HG03280 (cell line): ENCODE data around the gene RETSAT.
"Not testable (repeated sequence)": the region's sequence is repeated elsewhere in the genome, so short reads cannot be mapped to it uniquely, and the experiment has no call there.

Experiments used
- ATAC-seq: cut with Tn5 transposase; IDR thresholded peaks from one replicate; pipeline ENCODE4 v1.9.1; 2021; ENCODE audit warnings: mild to moderate bottlenecking, moderate library complexity; ENCODE audit not compliant: unreplicated experiment

The RETSAT gene

DNA sequence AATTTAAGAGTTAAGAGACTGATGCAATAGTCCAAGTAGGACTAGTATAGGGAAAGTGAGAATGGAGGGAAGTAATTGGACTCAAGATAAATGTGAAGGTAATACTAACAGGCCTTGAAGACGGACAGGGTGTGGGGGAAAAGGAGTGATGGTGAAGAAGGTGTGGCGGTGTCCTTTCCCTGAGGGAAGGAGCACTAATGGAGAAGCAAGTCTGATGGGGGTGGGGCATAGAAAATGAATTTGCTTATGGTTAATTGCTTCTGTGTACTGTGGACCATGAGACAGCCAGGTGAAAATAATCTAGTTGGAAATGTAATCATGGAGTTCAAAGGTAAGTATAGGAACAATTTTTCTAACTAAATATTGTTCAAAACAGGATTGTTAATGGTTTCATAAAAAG is 19.4 kb downstream of the RETSAT start:
- ATAC-seq = no peak

DNA sequence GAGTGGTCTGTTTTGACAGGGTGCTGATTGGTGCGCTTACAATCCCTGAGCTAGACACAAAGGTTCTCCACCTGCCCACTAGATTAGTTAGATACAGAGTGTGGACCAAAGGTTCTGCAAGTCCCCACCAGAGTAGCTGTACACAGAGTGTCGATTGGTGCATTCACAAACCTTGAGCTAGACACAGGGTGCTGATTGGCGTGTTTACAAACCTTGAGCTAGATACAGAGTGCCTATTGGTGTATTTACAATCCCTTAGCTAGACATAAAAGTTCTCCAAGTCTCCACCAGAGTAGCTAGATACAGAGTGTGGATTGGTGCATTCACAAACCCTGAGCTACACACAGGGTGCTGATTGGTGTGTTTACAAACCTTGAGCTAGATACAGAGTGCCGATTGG is 20.5 kb downstream of the RETSAT start:
- not testable (repeated sequence) for ATAC-seq

DNA sequence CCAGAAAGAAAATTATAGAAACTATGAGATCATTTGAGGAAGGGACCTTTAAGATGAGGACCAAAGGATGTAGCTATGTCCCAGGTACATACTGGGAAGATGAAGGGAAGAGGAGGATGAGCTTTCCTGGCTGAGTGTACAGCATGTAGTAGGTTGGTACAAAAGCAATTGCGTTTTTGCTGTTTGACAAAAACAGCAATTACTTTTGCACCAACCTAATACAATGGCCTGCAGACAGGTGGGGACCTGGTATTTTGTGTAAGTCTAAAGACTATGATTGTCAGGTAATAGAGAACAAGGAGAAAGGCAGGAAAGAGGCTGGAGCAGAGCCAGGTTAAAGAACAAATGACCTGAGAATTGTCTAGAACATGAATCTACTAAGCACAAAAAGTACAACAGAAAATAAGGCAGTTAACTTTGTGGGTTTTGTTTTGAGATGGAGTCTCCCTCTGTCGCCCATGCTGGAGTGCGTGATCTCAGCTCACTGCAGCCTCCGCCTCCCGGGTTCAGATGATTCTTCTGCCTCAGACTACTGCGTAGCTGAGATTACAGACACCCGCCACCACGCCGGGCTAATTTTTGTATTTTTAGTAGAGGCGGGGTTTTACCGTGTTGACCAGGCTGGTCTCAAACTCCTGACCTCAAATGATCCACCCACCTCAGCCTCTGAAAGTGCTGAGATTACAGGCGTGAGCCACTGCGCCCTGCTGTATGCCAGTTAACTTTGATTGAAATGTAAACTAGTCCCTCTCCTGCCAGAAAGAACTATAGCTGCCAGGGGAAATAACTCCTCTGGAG is 23.3 kb downstream of the RETSAT start:
- ATAC-seq = no peak

DNA sequence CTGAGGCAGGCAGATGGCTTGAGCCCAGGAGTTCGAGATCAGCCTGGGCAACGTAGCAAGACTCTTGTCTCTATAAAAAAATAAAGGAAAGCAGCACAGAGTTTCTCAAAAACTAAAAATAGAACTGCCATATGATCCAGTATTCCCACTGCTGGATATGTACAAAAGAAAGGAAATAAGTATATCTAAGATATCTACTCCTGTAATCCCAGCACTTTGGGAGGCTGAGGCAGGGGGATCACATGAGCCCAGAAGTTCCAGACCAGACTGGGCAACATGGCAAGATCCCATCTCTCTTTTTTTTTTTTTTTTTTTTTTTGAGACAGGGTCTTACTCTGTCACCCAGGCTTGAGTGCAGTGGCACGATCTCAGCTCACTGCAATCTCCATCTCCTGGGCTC is 24.6 kb downstream of the RETSAT start:
- not testable (repeated sequence) for ATAC-seq

DNA sequence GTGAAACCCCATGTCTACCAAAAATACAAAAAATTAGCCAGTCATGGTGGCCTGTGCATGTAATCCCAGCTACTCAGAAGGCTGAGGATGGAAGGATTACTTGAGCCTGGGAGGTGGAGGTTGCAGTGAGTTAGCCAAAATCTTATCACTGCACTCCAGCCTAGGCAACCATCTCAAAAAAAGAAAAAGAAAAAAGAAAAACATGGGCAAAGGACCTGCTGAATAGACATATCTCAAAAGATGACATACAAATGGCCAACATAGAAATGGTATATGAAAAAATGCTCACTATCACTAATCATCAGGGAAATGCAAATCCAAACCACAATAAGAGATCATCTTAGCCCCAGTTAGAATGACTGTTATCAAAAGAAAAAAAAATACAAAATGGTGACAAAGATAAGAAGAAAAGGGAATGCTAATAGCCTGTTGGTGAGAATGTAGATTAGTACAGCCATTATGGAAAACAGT is 25.1 kb downstream of the RETSAT start:
- no peak for ATAC-seq

DNA sequence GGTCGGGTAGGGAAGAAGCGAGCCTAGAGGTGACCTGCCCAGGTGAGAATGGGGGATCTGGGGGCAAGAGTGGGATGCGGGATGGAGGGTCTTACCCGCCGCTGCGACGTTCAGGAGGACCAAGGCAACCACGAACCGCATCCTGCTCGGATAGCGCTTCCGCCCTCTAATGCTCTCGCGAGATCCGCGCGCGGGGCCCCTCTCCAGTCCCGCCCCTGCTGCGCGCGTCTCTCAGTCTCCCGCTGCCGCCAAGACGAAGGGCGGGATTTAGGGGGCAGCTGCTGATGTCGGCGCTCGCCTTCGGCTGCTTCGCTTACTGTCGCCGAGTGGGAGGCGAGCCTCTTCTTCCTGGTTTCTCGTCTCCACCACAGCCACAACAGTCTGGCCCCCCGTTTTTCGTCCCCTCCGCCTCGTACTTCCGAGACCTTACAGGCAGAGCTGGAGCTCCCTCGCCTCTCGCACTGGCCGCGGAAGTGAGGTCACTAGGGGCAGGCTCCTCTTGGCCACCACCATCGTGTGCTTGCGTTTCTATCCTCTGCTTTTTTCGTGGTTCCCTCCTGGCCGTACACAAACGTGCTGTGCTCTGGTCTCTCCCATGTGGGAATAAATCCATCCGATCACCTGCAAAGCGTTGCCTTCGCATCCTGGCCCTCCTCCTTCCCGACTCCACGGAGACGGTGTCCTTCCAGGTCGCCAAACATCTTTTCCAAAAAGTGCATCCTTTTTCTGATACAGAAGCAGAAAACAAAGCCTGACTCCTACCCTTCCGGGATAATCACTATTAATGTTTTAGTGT is 26.3 kb downstream of the RETSAT start, which contains the start of gene TGOLN2:
Gene TGOLN2 (minus strand): TSS at position 168 of the 796 bp plus-strand sequence. CDS start 27 bp downstream, at position 141.
- ATAC-seq = peak; percentile 82

DNA sequence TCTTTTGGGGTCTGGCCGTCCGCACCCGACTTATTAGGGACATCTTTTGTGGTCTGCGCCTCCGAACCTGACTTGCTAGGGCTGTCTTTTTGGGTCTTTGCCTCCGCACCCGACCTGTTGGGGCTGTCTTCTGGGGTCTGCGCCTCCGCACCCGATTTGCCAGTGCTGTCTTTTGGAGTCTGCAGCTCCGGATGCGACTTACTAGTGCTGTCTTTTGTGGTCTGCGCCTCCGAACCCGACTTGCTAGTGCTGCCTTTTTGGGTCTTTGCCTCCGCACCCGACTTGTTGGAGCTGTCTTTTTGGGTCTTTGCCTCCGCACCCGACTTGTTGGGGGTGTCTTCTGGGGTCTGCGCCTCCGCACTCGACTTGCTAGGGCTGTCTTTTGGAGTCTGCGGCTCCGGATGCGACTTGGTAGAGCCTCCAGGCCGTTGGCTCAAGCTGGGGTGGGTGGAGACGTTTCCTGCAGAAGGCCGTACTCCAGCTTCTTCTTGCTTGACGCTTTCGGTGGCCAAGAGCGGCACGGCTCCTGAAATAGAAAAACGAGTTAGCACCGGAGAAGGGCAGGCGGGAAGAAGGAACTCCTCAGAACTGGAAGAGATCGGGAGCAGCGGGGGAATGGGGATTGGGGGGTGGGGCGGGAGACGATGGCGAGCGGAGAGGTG is 27.0 kb downstream of the RETSAT start:
- peak; percentile 32 for ATAC-seq

DNA sequence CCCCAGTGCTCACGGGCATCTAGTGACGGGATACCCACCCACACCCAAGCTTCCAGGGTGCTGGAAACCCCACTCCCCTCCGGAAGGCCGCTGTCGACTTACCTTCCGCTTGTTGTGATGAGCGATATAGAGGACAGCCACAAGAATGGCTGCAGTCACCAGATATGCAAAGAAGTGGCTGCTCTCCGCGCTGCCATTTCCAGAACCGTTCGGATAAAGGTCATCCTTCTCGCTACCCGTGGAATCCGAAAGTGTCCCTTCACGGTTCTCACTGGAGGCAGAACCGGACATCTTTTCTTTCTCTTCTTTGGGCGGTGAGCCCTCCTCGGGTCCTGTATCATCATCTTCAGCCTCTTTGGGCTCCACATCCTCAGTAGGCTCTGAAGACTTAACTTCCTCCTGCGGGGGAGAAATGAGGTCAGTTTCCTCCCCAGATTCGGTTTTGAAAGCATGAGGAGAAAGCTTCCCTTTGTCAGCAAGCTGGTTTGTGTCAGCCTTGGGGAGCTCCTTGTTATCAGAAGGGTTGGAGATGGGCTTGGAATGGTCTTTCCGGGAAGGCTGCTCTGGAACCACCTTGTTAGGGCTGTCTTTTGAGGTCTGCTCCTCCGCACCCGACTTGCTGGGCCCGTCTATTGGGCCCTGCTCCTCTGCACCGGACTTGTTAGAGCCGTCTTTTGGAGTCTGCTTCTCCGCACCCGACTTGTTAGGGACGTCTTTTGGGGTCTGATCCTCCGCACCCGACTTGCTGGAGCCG is 27.7 kb downstream of the RETSAT start:
- peak; percentile 34 for ATAC-seq

DNA sequence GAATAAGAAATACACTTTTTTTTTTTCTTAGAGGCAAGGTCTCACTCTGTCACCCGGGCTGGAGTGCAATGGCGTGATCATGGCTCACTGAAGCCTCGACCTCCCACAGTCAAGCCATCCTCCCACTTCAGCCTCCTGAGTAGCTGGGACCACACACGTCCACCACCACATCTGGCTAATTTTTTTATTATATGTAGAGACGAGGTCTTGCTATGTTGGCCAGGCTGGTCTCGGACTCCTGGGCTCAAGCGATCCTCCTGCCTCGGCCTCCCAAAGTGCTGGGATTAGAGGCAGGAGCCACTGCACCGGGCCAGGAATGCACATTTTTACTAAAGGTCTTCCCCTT is 28.9 kb downstream of the RETSAT start:
- ATAC-seq = no peak

DNA sequence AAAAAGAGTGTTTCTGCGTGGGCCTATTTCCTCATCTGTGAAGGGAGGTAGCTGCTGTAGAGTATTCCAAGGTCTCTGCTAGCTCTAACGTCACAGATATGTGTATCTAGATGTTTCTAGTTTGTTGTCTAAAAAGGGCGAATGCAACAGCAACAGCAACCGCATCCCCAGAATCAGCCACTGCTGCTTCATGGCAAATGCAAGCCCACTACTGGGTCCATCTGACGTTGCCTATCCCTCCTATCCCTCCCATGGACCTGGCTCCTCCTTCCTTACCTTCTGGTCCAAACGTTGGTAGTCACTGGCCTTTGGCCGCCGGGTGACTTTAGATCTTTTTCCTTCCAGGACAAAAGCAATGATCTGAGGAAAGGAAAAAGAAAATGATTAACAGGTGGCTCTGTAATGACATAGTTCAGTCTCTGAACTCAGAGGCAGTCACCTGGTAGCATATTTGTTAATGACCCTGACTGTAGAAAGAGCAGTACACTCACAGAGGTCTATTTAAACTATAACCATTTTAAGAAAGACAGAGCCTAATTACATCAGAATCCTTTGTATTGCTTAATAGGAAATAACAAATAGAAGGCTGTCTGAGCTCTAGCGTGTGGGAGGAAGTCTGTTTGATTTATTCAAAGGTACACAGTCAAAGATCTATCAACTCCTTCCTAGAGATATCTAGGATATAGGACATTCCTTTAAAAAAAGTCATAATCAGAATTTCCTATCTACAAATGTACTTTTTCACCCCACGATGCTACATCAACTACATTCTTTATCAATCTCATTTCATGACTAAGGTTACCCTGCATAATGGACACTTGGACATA is 29.5 kb downstream of the RETSAT start:
- no peak for ATAC-seq

DNA sequence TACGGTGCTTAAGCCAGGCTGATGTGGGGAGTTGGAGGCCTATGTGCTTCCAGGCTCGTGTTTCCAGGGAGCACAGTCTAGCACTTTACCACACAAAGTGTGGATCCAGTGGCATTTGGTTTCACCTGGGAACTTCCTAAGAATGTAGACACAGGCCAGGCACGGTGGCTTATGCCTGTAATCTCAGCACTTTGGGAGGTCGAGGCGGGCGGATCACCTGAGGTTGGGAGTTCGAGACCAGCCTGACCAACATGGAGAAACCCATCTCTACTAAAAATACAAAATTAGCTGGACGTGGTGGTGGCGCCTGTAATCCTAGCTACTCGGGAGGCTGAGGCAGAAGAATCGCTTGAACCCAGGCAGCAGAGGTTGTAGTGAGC is 30.4 kb downstream of the RETSAT start:
- not testable (repeated sequence) for ATAC-seq

DNA sequence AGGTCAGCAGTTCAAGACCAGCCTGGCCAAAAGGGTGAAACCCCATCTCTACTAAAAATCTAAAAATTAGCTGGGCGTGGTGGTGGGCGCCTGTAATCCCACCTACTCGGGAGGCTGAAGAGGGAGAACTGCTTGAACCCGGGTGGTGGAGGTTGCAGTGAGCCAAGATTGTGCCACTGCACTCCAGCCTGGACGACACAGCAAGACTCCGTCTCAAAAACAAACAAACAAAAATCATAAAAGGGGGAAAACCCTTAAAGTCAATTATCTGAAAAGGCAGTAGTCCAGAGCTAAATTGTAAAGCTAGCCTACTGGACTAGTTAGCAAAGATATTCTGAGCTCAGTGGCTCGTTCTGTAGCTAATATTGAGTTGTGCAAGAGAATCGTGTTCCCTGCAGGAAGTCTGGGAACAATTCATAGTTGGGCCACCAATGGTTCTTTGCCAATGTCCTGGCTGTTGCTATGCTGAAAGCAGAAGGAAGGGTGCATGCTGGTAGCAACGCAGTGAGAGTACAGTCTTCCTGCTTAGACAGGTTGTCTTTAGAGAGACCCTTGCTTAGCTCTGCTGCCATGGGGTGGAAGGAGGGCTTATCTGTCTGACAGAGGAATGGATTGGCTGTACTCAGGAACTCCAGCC is 30.9 kb downstream of the RETSAT start:
- ATAC-seq = no peak

DNA sequence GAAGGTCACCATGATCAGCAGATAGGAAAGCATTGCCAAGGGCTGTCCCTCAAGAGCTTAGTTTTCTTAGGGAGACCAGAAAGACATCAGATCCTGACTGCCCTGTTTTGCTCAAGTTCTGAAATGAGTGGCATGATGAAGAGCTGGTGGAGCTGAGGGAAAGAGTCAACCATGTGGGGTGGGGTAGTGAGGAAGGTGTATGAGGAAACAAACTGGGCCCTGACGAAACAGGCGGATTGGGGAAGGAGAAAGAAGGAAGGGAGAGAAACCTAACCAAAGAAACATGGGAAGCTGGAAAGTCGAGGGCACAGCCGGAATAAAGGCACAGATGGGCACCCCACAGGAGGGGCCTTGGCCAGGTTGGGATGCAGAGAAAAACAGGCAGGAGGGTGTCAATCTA is 34.5 kb downstream of the RETSAT start:
- ATAC-seq = no peak

DNA sequence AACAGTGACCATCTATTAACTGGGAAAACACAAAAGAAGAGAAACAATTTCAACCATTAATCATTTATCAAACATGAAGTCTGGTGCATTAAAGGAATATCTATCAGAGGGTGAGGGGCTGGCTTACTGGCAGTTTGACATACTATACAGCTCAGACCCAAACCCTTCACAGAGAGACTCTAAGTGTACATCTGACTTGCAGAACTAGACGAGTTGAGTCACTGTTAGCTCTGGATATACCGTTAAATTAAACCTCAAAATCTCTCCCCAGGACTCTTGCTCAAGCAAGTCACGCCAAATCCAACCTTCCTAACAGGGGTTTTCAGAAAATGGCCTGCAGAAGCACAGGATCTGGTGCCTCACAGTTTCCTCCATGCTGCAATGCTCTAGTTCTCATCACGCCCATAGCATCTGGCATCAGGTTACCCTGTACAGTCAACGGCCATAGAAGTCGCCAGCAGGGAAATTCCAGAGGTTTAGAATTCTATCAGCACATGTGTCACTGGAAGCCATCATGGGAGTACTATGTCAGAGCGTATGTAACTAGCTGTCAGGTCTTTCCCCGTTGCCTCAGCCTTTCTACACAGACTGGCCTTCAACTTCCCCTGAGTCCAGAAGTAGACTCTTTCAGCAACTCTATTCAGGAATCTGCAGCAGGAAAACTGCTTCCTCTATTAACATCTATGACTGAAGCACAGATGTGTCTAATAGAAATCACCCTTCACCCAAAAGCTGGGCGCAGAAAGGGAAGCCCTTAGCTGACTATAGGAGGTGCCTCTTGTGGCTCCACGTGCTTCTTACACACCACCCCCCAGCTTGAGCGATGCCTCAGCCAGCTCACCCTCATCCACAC is 35.9 kb downstream of the RETSAT start:
- no peak for ATAC-seq

DNA sequence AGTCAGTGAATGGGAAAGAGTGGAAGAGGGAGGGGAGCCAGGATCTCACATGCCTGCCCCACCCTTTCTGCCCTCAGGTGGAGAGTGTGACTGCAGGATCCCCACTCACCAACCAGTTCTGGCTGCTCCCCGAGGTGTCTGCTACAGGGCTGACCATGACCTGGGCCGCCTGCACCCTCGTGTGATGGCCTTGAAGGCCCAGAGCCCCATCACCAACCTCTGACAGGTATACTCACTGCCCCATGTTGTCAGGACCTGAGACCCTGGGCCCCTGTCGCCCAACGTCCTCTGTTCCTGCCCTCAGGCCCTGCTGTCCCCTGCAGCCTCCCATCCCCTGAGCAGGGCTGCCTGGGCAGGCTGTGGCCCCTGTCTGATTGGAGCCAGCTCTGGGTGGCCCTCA is 38.4 kb downstream of the RETSAT start:
- not testable (repeated sequence) for ATAC-seq

DNA sequence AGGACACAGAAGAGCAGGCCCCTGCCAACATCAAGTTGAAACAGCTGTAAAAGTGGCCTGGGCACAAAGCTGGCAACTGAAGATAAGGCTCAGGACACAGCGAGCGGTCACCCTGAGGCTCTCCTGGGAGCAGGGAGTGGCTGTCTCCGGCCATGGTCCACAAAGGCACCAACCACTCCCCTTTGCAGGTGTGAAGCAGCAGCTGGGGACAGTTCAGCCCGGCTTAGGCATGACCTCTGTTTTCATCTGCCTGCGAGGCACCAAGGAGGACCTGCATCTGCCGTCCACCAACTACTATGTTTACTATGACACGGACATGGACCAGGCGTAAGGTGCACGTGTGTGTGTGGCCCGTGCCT is 39.5 kb downstream of the RETSAT start:
- no peak for ATAC-seq

DNA sequence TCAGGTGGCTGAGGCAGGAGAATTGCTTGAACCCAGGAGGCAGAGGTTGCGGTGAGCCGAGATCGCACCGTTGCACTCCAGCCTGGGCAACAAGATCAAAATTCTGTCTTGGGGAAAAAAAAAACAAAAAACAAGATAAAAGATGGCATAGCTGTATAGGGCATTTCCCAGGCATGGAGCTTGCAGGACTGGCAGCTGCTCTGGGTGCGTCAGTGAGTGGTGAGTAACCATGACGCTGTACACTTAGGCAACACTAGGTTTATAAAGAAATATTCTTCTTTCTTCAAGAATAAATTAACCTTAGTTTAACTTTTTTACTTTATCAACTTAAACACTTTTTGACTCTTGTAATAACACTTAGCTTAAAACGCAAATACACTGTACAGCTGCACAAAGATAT is 41.9 kb downstream of the RETSAT start:
- no peak for ATAC-seq

DNA sequence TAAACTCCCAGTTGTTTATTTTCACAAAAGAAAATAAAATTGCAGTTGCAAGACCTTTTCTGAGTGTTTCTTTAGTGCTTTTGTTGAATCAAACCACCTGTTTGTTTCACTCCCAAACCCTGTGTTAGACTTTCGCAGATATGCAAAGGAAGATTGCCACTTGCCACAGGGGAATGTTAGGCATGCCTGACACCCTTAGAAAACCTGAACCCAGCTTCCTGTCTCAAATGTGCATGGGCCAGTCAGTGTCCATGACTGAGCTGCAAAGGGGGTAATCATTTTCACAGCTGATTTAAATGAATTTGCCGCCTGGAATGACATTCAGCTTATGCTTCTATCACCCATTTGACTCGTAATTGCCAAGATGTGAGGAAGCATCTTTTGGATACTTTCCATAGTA is 44.0 kb downstream of the RETSAT start:
- peak; percentile 52 for ATAC-seq
